GM19372 (cell line): ENCODE results near the gene RPUSD2.

Experiments
- ATAC-seq: cut with Tn5 transposase; IDR thresholded peaks from one replicate; pipeline ENCODE4 v1.9.1; 2021; ENCODE audit warnings: mild to moderate bottlenecking, low read depth, moderate library complexity; ENCODE audit not compliant: unreplicated experiment

RPUSD2 gene

DNA sequence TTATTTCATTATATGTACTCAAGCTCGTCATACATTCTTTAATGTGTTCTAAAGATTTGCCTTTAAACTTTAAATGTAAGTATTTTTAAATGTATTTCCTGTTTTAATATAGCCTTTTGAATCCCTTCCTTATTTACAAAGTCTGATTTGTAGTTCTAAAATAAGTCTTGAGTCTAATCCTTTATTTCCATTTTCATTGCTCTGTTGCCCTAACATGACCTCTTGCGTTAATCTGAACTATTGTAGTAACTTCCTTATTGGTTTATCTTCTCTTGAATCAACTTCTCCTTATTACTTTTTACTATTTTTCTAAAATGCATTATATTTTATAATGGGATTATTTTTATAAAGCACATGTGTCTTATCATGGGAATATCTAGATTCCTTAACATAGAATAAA lies 48.9 kb downstream of the RPUSD2 start:
- no peak for ATAC-seq

GRCh38 chr15:40618906-40619305 lies 49.8 kb downstream of the RPUSD2 start:
- no peak for ATAC-seq

DNA sequence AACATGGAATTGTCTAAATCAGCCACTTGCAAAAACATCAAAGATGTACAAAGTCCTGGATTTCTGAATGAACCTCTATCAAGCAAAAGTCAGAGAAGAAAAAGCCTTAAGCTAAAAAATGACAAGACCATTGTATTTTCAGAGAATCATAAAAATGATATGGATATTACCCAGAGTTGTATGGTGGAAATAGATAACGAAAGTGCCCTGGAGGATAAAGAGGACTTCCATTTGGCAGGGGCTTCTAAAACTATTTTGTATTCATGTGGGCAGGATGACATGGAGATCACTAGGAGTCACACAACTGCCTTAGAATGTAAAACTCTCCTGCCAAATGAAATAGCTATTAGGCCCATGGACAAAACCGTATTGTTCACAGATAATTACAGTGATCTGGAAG lies 54.3 kb downstream of the RPUSD2 start:
- no peak for ATAC-seq
